22Rv1 (cell line): Measurements from ENCODE around the gene VPS26B.
"Not testable (repeated sequence)": the region's sequence is repeated elsewhere in the genome, so short reads cannot be mapped to it uniquely, and the experiment has no call there.

Source experiments
- H3K27ac ChIP-seq: fragments of 450-650 bp; 2 replicates; pipeline ENCODE4 v1.5.1; 2017
- ZFX ChIP-seq: fragments of 450-650 bp; IDR thresholded peaks from 2 replicates; pipeline ENCODE4 v1.6.1; 2017; ENCODE audit warnings: antibody characterized with exemption, borderline replicate concordance
- TF ChIP-seq, protein P1 (sequence below): fragments of 450-650 bp; IDR thresholded peaks from 2 replicates; pipeline ENCODE4 v1.5.1; 2017; ENCODE audit warnings: mild to moderate bottlenecking

Gene VPS26B

GRCh38 chr11:134223836-134224709 is at the start of gene VPS26B, which contains the start of gene NCAPD3:
Gene VPS26B (plus strand): TSS chr11:134224671. CDS start chr11:134225123, 452 bp downstream.
Gene NCAPD3 (minus strand): TSS chr11:134223967. CDS start chr11:134223926, 41 bp downstream.
- TF ChIP-seq ZFX: no peak
- TF ChIP-seq, protein P1, sequence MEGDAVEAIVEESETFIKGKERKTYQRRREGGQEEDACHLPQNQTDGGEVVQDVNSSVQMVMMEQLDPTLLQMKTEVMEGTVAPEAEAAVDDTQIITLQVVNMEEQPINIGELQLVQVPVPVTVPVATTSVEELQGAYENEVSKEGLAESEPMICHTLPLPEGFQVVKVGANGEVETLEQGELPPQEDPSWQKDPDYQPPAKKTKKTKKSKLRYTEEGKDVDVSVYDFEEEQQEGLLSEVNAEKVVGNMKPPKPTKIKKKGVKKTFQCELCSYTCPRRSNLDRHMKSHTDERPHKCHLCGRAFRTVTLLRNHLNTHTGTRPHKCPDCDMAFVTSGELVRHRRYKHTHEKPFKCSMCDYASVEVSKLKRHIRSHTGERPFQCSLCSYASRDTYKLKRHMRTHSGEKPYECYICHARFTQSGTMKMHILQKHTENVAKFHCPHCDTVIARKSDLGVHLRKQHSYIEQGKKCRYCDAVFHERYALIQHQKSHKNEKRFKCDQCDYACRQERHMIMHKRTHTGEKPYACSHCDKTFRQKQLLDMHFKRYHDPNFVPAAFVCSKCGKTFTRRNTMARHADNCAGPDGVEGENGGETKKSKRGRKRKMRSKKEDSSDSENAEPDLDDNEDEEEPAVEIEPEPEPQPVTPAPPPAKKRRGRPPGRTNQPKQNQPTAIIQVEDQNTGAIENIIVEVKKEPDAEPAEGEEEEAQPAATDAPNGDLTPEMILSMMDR: no peak
- H3K27ac ChIP-seq: peak within 1 kb of the TSS; percentile 81

GRCh38 chr11:134176284-134176683 is 48.2 kb upstream of the VPS26B start:
- H3K27ac ChIP-seq: no peak overlapping the region
- TF ChIP-seq, protein P1: no peak
- TF ChIP-seq ZFX: no peak

GRCh38 chr11:134178032-134178674 is 46.3 kb upstream of the VPS26B start:
- TF ChIP-seq, protein P1: no peak
- TF ChIP-seq ZFX: no peak
- H3K27ac ChIP-seq: no peak overlapping the region

- H3K27ac ChIP-seq: no peak overlapping the region
- TF ChIP-seq, protein P1: no peak
- no peak for TF ChIP-seq ZFX
Observed at GRCh38 chr11:134181707-134182106, 42.8 kb upstream of the VPS26B start.

DNA sequence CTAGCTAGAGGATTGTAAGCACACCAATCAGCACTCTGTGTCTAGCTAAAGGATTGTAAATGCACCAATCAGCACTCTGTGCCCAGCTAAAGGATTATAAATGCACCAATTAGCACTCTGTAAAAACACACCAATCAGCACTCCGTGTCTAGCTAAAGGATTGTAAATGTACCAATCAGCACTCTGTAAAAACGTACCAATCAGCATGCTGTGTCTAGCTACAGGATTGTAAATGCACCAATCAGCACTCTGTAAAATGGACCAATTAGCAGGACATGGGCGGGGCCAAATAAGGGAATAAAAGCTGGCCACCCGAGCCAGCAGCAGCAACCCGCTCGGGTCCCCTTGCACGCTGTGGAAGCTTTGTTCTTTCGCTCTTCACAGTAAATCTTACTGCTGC is 36.4 kb upstream of the VPS26B start:
- not testable (repeated sequence) for H3K27ac ChIP-seq

DNA sequence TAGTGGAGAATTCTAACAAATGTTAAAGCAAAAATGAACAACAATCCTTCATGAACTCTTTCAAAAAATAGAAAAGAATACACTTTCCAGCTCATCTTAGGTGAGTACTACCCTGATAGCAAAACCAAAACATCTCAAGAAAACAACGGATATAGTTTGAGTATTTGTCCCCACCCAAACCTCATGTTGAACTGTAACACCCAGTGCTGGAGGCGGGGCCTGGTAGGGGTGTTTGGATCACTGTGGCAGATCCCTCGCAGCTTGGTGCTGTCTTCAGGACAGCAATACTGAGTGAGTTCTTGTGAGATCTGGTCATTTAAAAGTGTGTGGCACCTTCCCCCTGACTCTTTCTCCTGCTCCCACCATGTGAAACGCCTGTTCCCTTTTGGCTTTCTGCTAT is 27.7 kb upstream of the VPS26B start:
- no peak for TF ChIP-seq ZFX
- TF ChIP-seq, protein P1: no peak
- no peak overlapping the region for H3K27ac ChIP-seq

- TF ChIP-seq, protein P1: no peak
- no peak for TF ChIP-seq ZFX
Observed at GRCh38 chr11:134199531-134199930, 24.9 kb upstream of the VPS26B start.

More at GRCh38 chr11:134199531-134199930, 24.9 kb upstream of the VPS26B start:
- H3K27ac ChIP-seq: no peak overlapping the region
